Lung (tissue), 12 donors: Measurements from ENCODE around the gene TRPM7. TPM values are rescaled to one million over a fixed set of nuclear protein-coding genes. Genes with fewer than 3 reads are reported as not detected.

Experiments
- ATAC-seq: fragments of 200-7000 bp; cut with Tn5 transposase; one replicate; pipeline ENCODE4 v1.9.1; 2020; ENCODE audit warnings: moderate number of reproducible peaks; ENCODE audit not compliant: insufficient read depth, low FRiP score
- DNase-seq, 3 donors: peaks; one replicate each; pipeline ENCODE4 v3.0.0-alpha.2; 2013 to 2017
- H3K27ac ChIP-seq, 2 donors: one replicate each; pipeline ENCODE4 v1.5.1; 2013; ENCODE audit warnings: mild to moderate bottlenecking in 2 of 2, moderate library complexity in 2 of 2, control low read depth in 1 of 2, inconsistent platforms in 1 of 2, low read depth in 1 of 2, low read length in 1 of 2
- H3K27me3 ChIP-seq, 3 donors: one replicate each; pipeline ENCODE4 v1.5.1; 2013; ENCODE audit warnings: low read length in 2 of 3; ENCODE audit not compliant: control insufficient read depth in 3 of 3, insufficient read depth in 3 of 3
- H3K36me3 ChIP-seq, 4 donors: one replicate each; pipeline ENCODE4 v1.5.1; 2013; ENCODE audit warnings: low read length in 4 of 4, mild to moderate bottlenecking in 1 of 4, moderate library complexity in 1 of 4; ENCODE audit not compliant: control insufficient read depth in 4 of 4, insufficient read depth in 4 of 4
- H3K4me1 ChIP-seq, 5 donors: one replicate each; pipeline ENCODE4 v1.5.1; 2013; ENCODE audit warnings: low read length in 5 of 5, mild to moderate bottlenecking in 2 of 5, moderate library complexity in 1 of 5; ENCODE audit not compliant: control insufficient read depth in 5 of 5, insufficient read depth in 5 of 5
- H3K4me3 ChIP-seq: one replicate; pipeline ENCODE4 v1.5.1; 2013; ENCODE audit warnings: mild to moderate bottlenecking, control low read depth, moderate library complexity
- H3K9ac ChIP-seq, 2 donors: one replicate each; pipeline ENCODE4 v1.5.1; 2013; ENCODE audit warnings: low read length in 2 of 2, control low read depth in 1 of 2; ENCODE audit not compliant: insufficient read depth in 1 of 2
- H3K9me3 ChIP-seq, 4 donors: one replicate each; pipeline ENCODE4 v1.5.1; 2013; ENCODE audit warnings: low read length in 3 of 4, mild to moderate bottlenecking in 1 of 4, moderate library complexity in 1 of 4; ENCODE audit not compliant: control insufficient read depth in 4 of 4, insufficient read depth in 3 of 4
- CTCF ChIP-seq: IDR thresholded peaks from 2 replicates; pipeline ENCODE4 v1.5.1; 2012; ENCODE audit warnings: mild to moderate bottlenecking; ENCODE audit errors: control extremely low read depth, extremely low read depth
- WGBS, 2 donors: extraction: QIAGEN DNeasy Blood & Tissue Kit; methylation state at CpG; one replicate each; pipeline ENCODE4 v1.1.7; 2013; 5-methylcytosine and 5-hydroxymethylcytosine counted together
- polyA plus RNA-seq, 2 donors: library from polyadenylated mRNA; stranded (reverse); fragments of 200-250 nt; gene quantifications; one replicate each; pipeline ENCODE4 v1.2.1, GENCODE V29; 2013
- total RNA-seq, 2 donors: library from RNA; depleted of rRNA in 1 of 2; stranded (reverse); fragments of >200 nt in 1 of 2; gene quantifications; one replicate each; pipeline ENCODE4 v1.2.1, GENCODE V29; 2014 to 2021
- donor health status: control.
- donor health status: control.
- donor health status: Bipolar disorder and iron deficiency.
- donor health status: healthy.
- donor health status: DM: yes; HTN: yes; CAD: no.

Gene TRPM7
- total and polyA plus RNA-seq, 4 donors = 9.1 to 77.7 (median 20.7) TPM

GRCh38 chr15:50633653-50634052 is 52.9 kb downstream of the TRPM7 start:
- Histone ChIP-seq H3K9me3 (no peaks in the 10 kb centered on the region), H3K4me1 (no peaks in the 10 kb centered on the region), H3K27me3 (no peaks in the 10 kb centered on the region), H3K36me3 (peaks cover 10 to 29% (median 20%) of the 10 kb centered on the region in 4 donors), H3K9ac (no peak overlapping the region), H3K27ac (no peak overlapping the region), H3K4me3 (no peak overlapping the region)
- DNase-seq (no peak), ATAC-seq (no peak)
- 78 to 79% methylated on average over 3 of the region's 3 CpGs for WGBS, 2 donors
- no peak for TF ChIP-seq CTCF

GRCh38 chr15:50628421-50628820 is 58.2 kb downstream of the TRPM7 start:
- Histone ChIP-seq H3K36me3 (peaks cover 6 to 38% (median 13%) of the 10 kb centered on the region in 4 donors), H3K27ac (no peak overlapping the region), H3K9me3 (no peaks in the 10 kb centered on the region), H3K9ac (no peak overlapping the region), H3K27me3 (no peaks in the 10 kb centered on the region), H3K4me1 (no peaks in the 10 kb centered on the region), H3K4me3 (no peak overlapping the region)
- DNase-seq = no peak
- whole genome bisulfite sequencing, 2 donors = 93 to 96% methylated on average over 5 of the region's 5 CpGs
- no peak for ATAC-seq
- TF ChIP-seq CTCF = no peak

- TF ChIP-seq CTCF = no peak
- Histone ChIP-seq H3K9me3 (no peaks in the 10 kb centered on the region), H3K27ac (no peak overlapping the region), H3K4me1 (no peaks in the 10 kb centered on the region), H3K9ac (no peak overlapping the region), H3K4me3 (no peak overlapping the region), H3K27me3 (no peaks in the 10 kb centered on the region), H3K36me3 (peaks cover 9 to 32% (median 13%) of the 10 kb centered on the region in 4 donors)
- ATAC-seq = no peak
- DNase-seq = no peak
- WGBS, 2 donors = 76 to 85% methylated on average over 4 of the region's 4 CpGs
These were observed 59.1 kb downstream of the TRPM7 start for GRCh38 chr15:50627351-50628055.
